Spleen (tissue), 7 donors: ENCODE data around the gene OR10G3.
"Not testable (repeated sequence)": the region's sequence is repeated elsewhere in the genome, so short reads cannot be mapped to it uniquely, and the experiment has no call there.

Experiments
- CTCF ChIP-seq, 11 experiments: fragments of 200-600 bp in 7 of 11; fragments of 450-650 bp in 4 of 11; sonication (generic) in 4 of 11; IDR thresholded peaks in 8 of 11; conservative IDR thresholded peaks in 3 of 11; 1 replicate in 7 of 11; 2 replicates in 4 of 11; pipeline versions ENCODE4 v1.4.0 to v1.8.0; 2016 to 2021; ENCODE audit warnings: antibody characterized with exemption in 11 of 11, inconsistent platforms in 4 of 11, mild to moderate bottlenecking in 1 of 11
- POLR2A ChIP-seq, 3 donors: fragments of 450-650 bp; IDR thresholded peaks; one replicate each; pipeline ENCODE4 v1.5.1; 2017; ENCODE audit warnings: antibody characterized with exemption in 3 of 3, mild to moderate bottlenecking in 1 of 3
- donor health status: DM: no; HTN: no; CAD: no; lungs with moderate emphysema.
- donor health status: DM: no; HTN: no; CAD: no.
- donor health status: DM: no; HTN: no; CAD: no.

GRCh38 chr14:21544588-21544987 is 35.3 kb downstream of the OR10G3 start:
- TF ChIP-seq CTCF (IDR thresholded peaks at IDR 0.05 in 8 of 11, conservative IDR thresholded peaks at IDR 0.05 in 3 of 11); POLR2A (IDR thresholded peaks at IDR 0.05): not testable (repeated sequence)
